Fibroblast of villous mesenchyme (primary cell): ENCODE measurements around the gene C14orf132. TPM values are rescaled to one million over a fixed set of nuclear protein-coding genes. Genes with fewer than 3 reads are reported as not detected.
"Not testable (repeated sequence)": the region's sequence is repeated elsewhere in the genome, so short reads cannot be mapped to it uniquely, and the experiment has no call there.

Source experiments
- DNase-seq: peaks from one replicate; pipeline ENCODE4 v3.0.0-alpha.2; 2010; ENCODE audit warnings: low read depth
- H3K4me3 ChIP-seq: 2 replicates; pipeline ENCODE4 v1.5.1; 2011; ENCODE audit warnings: low read depth, mild to moderate bottlenecking, low read length
- CTCF ChIP-seq: IDR thresholded peaks from 2 replicates; pipeline ENCODE4 v1.5.1; 2012; ENCODE audit warnings: low read depth, mild to moderate bottlenecking, low read length; ENCODE audit not compliant: insufficient read depth
- total RNA-seq: library from RNA; depleted of rRNA; stranded (reverse); fragments of >200 nt; gene quantifications from 2 replicates; pipeline ENCODE4 v1.2.3, GENCODE V29; 2012

Gene C14orf132
- total RNA-seq, 1 donor: 22.9 TPM

- TF ChIP-seq CTCF: no peak
- H3K4me3 ChIP-seq: no peak overlapping the region
- DNase-seq: no peak
Measured at GRCh38 chr14:96011131-96011530, 28.0 kb upstream of the C14orf132 start.

GRCh38 chr14:96011607-96012006 is 27.6 kb upstream of the C14orf132 start:
- H3K4me3 ChIP-seq: no peak overlapping the region
- TF ChIP-seq CTCF: no peak
- peak; percentile 8 for DNase-seq

- not testable (repeated sequence) for H3K4me3 ChIP-seq, DNase-seq
Measured at GRCh38 chr14:96012757-96013156, 26.4 kb upstream of the C14orf132 start.

GRCh38 chr14:96014176-96014575 is 25.0 kb upstream of the C14orf132 start:
- DNase-seq: no peak
- no peak overlapping the region for H3K4me3 ChIP-seq
- no peak for TF ChIP-seq CTCF

- peak; percentile 68 for DNase-seq
- TF ChIP-seq CTCF: no peak
- H3K4me3 ChIP-seq: no peak overlapping the region
Measured at GRCh38 chr14:96016501-96017160, 22.5 kb upstream of the C14orf132 start.

- H3K4me3 ChIP-seq: no peak overlapping the region
- no peak for DNase-seq
- TF ChIP-seq CTCF: no peak
Measured at GRCh38 chr14:96017882-96018281, 21.3 kb upstream of the C14orf132 start.

- DNase-seq: no peak
- no peak for TF ChIP-seq CTCF
- no peak overlapping the region for H3K4me3 ChIP-seq
Measured at GRCh38 chr14:96027431-96028355, 11.5 kb upstream of the C14orf132 start.
